Cortex of kidney (tissue), 1 donor: ENCODE measurements around the gene PIK3C3.
"Not testable (repeated sequence)": the region's sequence is repeated elsewhere in the genome, so short reads cannot be mapped to it uniquely, and the experiment has no call there.

Experiments
- DNase-seq: peaks from one replicate; lab custom pipeline; 2025; lab: John Stamatoyannopoulos, UW

The PIK3C3 gene

GRCh38 chr18:41965634-41966255, 10.7 kb downstream of the PIK3C3 start:
- no peak for DNase-seq

DNA sequence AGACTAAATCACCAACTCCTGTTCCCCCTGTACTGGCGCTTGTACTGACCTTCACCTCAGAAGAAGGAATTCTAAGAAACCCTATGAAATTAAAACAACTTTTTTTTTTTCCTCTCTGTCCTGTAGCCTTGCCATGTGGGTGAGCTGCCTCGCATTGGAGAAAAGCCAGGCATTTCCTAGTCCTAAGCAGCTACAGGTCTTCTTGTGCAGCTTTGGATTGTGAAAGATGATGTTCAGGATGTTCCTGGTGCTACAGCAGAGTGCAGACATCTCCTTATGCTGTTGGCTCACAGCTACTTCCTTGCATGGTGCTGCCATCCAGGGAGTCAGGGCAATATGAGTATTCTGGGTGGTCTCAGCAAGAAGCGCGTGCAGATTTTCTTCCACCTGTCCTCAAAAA, 11.9 kb downstream of the PIK3C3 start:
- no peak for DNase-seq

DNA sequence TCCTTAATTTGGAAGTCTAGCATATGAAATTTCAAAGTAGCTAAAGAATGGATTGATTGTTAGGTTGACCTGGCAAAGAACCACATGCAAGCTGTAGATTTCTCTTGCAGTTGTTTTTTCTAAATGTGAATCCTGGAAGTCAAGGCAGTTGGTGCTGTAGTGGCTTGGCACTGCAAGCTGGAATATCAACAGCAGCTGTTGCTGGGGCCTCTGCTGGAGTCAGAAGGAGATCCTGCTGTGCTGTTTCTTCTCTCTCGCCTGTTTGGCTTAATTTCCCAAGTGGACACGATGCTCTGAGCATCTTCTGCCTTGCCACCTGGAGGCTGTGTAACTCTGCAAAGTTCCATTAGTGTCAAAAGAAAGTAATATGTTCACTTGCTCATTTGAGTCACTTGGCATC, 12.6 kb downstream of the PIK3C3 start:
- no peak for DNase-seq

GRCh38 chr18:41969881-41970280, 14.8 kb downstream of the PIK3C3 start:
- no peak for DNase-seq

GRCh38 chr18:41972067-41972925, 17.3 kb downstream of the PIK3C3 start:
- no peak for DNase-seq

GRCh38 chr18:41973983-41974382, 18.9 kb downstream of the PIK3C3 start:
- no peak for DNase-seq

DNA sequence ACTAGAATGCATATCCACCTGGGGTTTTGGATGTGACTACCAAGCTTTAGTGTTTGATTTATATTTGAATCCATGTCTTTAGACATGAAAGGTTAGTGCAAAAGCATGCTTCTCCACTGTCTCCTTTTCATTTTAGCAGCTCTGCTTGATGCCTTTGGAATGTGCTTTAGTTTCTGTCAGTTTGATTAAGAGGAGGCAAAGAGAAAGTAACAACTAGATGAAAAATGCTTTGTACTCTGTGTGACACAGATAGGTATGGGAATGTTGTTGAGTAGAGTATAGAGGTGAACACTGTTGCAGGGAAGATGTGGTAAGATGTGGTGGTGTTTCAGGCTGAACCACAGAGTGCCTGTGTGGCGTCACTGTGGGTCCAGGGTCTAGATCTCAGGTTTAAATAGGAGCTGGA, 19.8 kb downstream of the PIK3C3 start:
- DNase-seq, result no peak

DNA sequence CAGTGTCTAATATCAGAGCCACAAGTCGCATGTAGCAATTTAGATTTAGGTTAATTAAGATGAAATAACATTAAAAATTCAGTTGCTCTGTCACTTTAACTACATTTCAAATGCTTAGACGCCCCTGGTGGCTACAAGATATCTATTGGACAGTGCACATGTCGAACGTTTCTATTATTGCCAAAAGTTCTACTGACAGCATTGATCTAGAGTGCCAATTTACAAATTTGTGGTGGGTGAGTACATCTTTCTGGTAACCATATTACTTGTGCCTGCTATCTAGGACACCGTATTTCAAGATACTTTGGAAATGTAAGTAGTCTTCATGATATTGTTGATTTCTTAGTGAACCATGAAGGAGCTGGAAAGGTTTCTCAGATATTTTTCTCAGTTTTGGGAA, 20.2 kb downstream of the PIK3C3 start:
- DNase-seq, result no peak

DNA sequence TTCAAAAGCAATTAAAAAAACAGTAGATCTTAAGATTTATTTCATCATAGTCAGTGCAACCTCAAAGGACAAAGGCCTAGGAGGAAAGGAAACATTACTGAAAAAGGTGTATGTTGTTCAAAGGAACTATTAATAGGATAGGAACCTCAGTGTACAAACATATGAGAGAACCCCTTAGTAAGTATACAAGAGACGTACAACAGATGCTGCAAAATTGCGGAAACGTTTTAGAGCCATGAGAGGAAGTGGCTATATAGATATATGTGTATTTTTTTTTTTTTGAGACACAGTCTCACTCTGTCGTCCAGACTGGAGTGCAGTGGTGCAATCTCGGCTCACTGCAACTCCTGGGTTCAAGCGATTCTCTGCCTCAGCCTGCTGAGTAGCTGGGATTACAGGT, 22.2 kb downstream of the PIK3C3 start:
- no peak for DNase-seq

GRCh38 chr18:41982942-41983660, 28.1 kb downstream of the PIK3C3 start:
- DNase-seq, result no peak

DNA sequence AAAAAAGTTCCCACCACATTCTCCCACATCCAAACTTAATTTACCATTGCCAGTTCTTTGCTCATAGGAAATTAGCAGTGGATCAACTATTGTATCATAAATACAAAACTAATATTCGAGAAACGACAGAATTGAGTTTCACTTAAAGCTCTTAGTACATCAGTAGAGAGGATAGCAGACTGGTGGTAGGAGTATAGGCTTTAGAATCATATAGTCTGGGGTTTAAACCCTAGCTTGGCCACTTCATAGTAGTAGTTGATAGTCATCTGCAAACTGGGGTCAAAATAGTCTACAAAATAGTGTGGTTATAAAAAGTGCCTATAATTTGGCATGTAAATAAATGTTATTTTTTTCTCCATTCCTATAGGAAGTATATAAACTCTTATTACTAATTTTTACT, 30.9 kb downstream of the PIK3C3 start:
- no peak for DNase-seq

GRCh38 chr18:41989508-41989907, 34.5 kb downstream of the PIK3C3 start:
- no peak for DNase-seq

DNA sequence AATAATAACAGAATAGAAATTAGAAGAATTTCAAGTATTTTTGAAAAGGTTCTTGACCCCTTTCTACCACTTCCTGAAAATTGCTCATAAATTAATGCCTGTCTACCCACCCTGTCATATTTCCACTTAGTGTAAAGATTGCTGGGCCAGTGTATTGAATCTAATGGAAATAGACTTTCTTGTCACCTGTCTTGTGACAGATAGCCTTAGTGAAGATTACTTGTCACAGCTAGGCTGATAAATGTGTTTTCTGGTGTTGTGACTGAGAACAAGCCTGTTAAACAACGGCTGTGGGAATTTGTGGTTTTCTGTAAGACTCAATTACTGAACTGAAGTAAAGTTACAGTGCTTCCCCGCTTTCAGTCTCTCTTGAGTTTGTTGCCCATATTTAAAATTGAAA, 37.0 kb downstream of the PIK3C3 start:
- DNase-seq, result no peak

DNA sequence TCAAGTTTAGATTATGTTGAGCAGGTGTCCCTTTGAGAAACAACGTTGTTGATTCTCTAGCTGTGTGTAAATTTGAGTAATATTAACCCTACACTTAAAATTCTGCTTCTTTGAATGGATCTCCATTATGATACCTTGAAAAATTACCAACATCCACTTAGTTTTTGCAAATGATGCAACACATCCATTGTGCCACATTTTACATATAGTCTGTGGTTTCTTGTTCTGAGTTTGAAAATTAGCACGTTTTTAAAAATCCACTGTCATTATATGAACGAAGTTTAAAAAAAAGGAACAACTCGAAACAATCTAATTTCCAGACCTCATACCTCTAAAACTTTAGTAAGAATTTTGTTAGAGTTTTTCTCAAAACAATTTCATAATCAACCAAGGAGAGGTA, 37.7 kb downstream of the PIK3C3 start:
- DNase-seq, result no peak

DNA sequence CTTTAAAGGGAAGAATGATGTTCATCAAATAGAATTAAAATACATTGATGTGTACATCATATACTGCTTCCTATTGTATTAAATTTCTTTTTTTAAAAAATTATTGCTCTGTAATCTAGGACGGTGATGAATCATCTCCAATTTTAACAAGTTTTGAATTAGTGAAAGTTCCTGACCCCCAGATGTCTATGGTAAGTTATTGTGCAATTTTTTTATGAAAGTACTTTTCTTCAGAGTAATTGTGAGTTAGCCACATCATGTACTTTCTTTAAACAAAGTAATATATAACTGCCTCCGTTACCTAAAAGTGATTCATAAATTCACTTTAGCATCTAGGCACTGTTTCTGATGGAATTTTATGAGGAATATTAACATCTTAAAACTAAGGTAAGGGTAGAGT, 38.1 kb downstream of the PIK3C3 start:
- DNase-seq, result no peak

DNA sequence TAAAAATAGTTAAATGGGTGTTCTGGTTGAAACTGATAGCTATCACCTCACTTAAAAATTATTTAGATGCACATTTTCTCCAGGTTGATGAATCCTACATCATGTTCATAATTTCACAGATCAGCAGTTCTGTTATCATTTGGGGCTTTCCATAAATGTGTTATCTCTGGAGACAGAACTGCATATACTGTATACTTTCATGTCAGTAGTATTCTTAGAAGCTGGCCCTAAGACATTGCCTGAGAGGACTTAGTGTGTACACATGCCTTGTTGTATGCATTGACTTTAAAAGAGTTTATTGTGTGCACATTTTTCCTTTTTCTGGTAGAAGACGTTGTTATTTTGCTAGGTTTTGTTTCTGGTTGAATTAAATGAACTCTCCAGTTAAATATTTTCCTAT, 41.0 kb downstream of the PIK3C3 start:
- DNase-seq, result no peak

DNA sequence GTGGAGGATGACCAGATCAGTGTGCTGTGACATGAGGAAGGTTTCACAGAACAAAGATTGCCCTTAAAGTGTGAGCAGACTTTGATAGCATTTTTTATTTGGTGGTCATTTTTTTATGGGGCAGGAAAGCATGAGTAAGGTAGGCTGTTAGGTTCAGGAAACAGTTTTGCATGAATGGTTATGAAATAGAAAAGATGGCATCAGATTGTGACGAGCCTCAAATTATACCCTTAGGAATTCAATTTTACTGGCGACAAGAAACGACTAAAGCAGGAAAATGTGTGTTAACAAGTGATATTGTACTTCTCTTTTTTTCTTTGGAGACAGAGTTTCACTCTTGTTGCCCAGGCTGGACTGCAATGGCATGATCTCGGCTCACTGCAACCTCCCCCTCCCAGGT, 44.7 kb downstream of the PIK3C3 start:
- DNase-seq, result no peak

- DNase-seq, result no peak
Observed at GRCh38 chr18:42001801-42002200, 46.8 kb downstream of the PIK3C3 start.

- no peak for DNase-seq
Observed at GRCh38 chr18:42004653-42005052, 49.6 kb downstream of the PIK3C3 start.

GRCh38 chr18:42005782-42006181, 50.7 kb downstream of the PIK3C3 start:
- no peak for DNase-seq

GRCh38 chr18:42009457-42009856, 54.4 kb downstream of the PIK3C3 start:
- not testable (repeated sequence) for DNase-seq

- DNase-seq, result no peak
Observed at GRCh38 chr18:42011053-42011452, 56.0 kb downstream of the PIK3C3 start.

DNA sequence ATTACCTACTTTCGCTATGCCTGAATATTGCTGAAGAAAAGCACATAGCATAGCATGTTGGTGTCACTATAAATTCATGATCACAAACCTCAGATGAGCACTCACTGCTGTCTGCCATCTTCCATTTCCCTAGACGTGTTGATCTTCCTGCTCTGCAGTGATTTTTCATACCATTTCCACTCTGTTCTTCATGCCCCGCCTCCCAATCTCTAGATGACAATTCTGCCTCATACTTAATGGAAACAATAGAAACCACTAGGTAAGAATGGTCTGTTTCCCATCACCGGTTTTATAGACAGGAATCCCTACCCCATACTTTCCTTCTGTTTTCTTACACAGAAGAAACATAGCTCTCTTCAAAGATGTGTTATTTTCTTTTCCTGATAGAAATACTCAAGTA, 63.8 kb downstream of the PIK3C3 start:
- no peak for DNase-seq
